Upper lobe of left lung (tissue), 6 donors: ENCODE measurements around the gene RBBP8NL. TPM values are rescaled to one million over a fixed set of nuclear protein-coding genes. Genes with fewer than 3 reads are reported as not detected.
A peak's percentile ranks its signal among the peaks of the same experiment; 100 is the strongest.

Source experiments
- ATAC-seq, 2 donors: fragments of 200-7000 bp; cut with Tn5 transposase; one replicate each; pipeline ENCODE4 v1.9.1; 2022; ENCODE audit warnings: mild to moderate bottlenecking in 2 of 2, moderate library complexity in 2 of 2; ENCODE audit not compliant: low FRiP score in 2 of 2
- DNase-seq, 2 donors: peaks; one replicate each; pipeline ENCODE4 v3.0.0-alpha.2; 2019 to 2020
- H3K27ac ChIP-seq, 4 donors: fragments of 200-600 bp; sonication (generic); one replicate each; pipeline ENCODE4 v1.5.1; 2016 to 2019
- H3K27me3 ChIP-seq, 4 donors: fragments of 200-600 bp; sonication (generic); one replicate each; pipeline ENCODE4 v1.5.1; 2017 to 2019
- H3K36me3 ChIP-seq, 4 donors: fragments of 200-600 bp; sonication (generic); one replicate each; pipeline ENCODE4 v1.5.1; 2016 to 2019
- H3K4me1 ChIP-seq, 4 donors: fragments of 200-600 bp; sonication (generic); one replicate each; pipeline ENCODE4 v1.5.1; 2018 to 2019
- H3K4me3 ChIP-seq, 4 donors: fragments of 200-600 bp; sonication (generic); one replicate each; pipeline ENCODE4 v1.5.1; 2017 to 2019; ENCODE audit warnings: mild to moderate bottlenecking in 2 of 4, moderate library complexity in 1 of 4
- H3K9me3 ChIP-seq, 4 donors: fragments of 200-600 bp; sonication (generic); one replicate each; pipeline ENCODE4 v1.5.1; 2018 to 2019
- CTCF ChIP-seq, 6 experiments: fragments of 450-650 bp in 4 of 6; fragments of 200-600 bp in 2 of 6; sonication (generic) in 2 of 6; IDR thresholded peaks; one replicate each; pipeline ENCODE4 v1.5.1; 2016 to 2019; ENCODE audit warnings: antibody characterized with exemption in 6 of 6
- EP300 ChIP-seq, 4 donors: sonication (generic); formaldehyde crosslinking; IDR thresholded peaks; one replicate each; pipeline ENCODE4 v1.5.1; 2017; ENCODE audit warnings: antibody characterized with exemption in 4 of 4, control low read depth in 2 of 4
- POLR2A ChIP-seq, 4 donors: fragments of 450-650 bp; IDR thresholded peaks; one replicate each; pipeline ENCODE4 v1.5.1; 2016 to 2017; ENCODE audit warnings: antibody characterized with exemption in 4 of 4, mild to moderate bottlenecking in 2 of 4
- POLR2AphosphoS5 ChIP-seq, 2 donors: sonication (generic); formaldehyde crosslinking; IDR thresholded peaks; one replicate each; pipeline ENCODE4 v1.5.1; 2017; ENCODE audit warnings: antibody characterized with exemption in 2 of 2
- WGBS, 2 donors: methylation state at CpG; one replicate each; pipeline ENCODE4 v1.1.5; 2017 to 2018; 5-methylcytosine and 5-hydroxymethylcytosine counted together
- total RNA-seq, 6 donors: library from RNA; depleted of rRNA in 4 of 6; stranded (reverse); fragments of >200 nt in 4 of 6; gene quantifications; one replicate each; pipeline versions ENCODE4 v1.1.0 to v1.2.1, GENCODE V29; 2016 to 2021
- donor health status: DM: no; HTN: no; CAD: no; lungs with moderate emphysema.
- donor health status: DM: no; HTN: yes; CAD: no; lungs with severe emphysema.

RBBP8NL gene
- total RNA-seq, 6 donors from 2014 or later, result 0.51 to 6.3 (median 1.9) TPM; not detected in 1

GRCh38 chr20:62444286-62444685, 16.9 kb upstream of the RBBP8NL start:
- ATAC-seq (no peak), DNase-seq (peak in 1 of 2 donors; percentile 21)
- no peak overlapping the region for H3K4me3 ChIP-seq
- H3K36me3 ChIP-seq, result no peaks in the 10 kb centered on the region
- TF ChIP-seq CTCF (IDR thresholded peaks at IDR 0.05), result no peak
- TF ChIP-seq EP300 (IDR thresholded peaks at IDR 0.05), result no peak
- no peak for TF ChIP-seq POLR2A (IDR thresholded peaks at IDR 0.05)
- no peak for TF ChIP-seq POLR2AphosphoS5 (IDR thresholded peaks at IDR 0.05)
- H3K27ac ChIP-seq, result no peak overlapping the region
- WGBS, 2 donors, result 93 to 97% methylated on average over 6 of the region's 6 CpGs
- no peaks in the 10 kb centered on the region for H3K4me1 ChIP-seq
- H3K27me3 ChIP-seq, result peaks cover 0 to 7% (median 0%) of the 10 kb centered on the region in 4 donors
- H3K9me3 ChIP-seq, result no peaks in the 10 kb centered on the region

- peaks cover 0 to 7% (median 0%) of the 10 kb centered on the region in 4 donors for H3K27me3 ChIP-seq
- H3K36me3 ChIP-seq, result no peaks in the 10 kb centered on the region
- TF ChIP-seq POLR2AphosphoS5 (IDR thresholded peaks at IDR 0.05), result no peak
- TF ChIP-seq EP300 (IDR thresholded peaks at IDR 0.05), result no peak
- no peak for TF ChIP-seq POLR2A (IDR thresholded peaks at IDR 0.05)
- no peak for TF ChIP-seq CTCF (IDR thresholded peaks at IDR 0.05)
- H3K4me3 ChIP-seq, result no peak overlapping the region
- ATAC-seq, result no peak
- no peak overlapping the region for H3K27ac ChIP-seq
- DNase-seq, result peak in 1 of 2 donors; percentile 61
- 78 to 89% methylated on average over 3 to 16 of the region's 16 CpGs for WGBS, 2 donors
- H3K4me1 ChIP-seq, result no peaks in the 10 kb centered on the region
- no peaks in the 10 kb centered on the region for H3K9me3 ChIP-seq
Observed at GRCh38 chr20:62441987-62442539, 14.7 kb upstream of the RBBP8NL start.

GRCh38 chr20:62439218-62439617, 11.9 kb upstream of the RBBP8NL start:
- Histone ChIP-seq H3K27ac (no peak overlapping the region), H3K4me3 (no peak overlapping the region), H3K36me3 (no peaks in the 10 kb centered on the region), H3K4me1 (no peaks in the 10 kb centered on the region), H3K9me3 (no peaks in the 10 kb centered on the region), H3K27me3 (no peaks in the 10 kb centered on the region)
- ATAC-seq (no peak), DNase-seq (no peak)
- 63 to 72% methylated on average over 5 of the region's 5 CpGs for WGBS, 2 donors
- TF ChIP-seq POLR2A (IDR thresholded peaks at IDR 0.05) (no peak), EP300 (IDR thresholded peaks at IDR 0.05) (no peak), POLR2AphosphoS5 (IDR thresholded peaks at IDR 0.05) (no peak), CTCF (IDR thresholded peaks at IDR 0.05) (no peak)

- Histone ChIP-seq H3K4me1 (no peaks in the 10 kb centered on the region), H3K4me3 (no peak overlapping the region), H3K27ac (no peak overlapping the region), H3K9me3 (no peaks in the 10 kb centered on the region), H3K27me3 (no peaks in the 10 kb centered on the region), H3K36me3 (no peaks in the 10 kb centered on the region)
- DNase-seq (peak in 1 of 2 donors; percentile 81), ATAC-seq (no peak)
- 76 to 78% methylated on average over 12 to 21 of the region's 24 CpGs for WGBS, 2 donors
- TF ChIP-seq EP300 (IDR thresholded peaks at IDR 0.05) (no peak), POLR2A (IDR thresholded peaks at IDR 0.05) (no peak), POLR2AphosphoS5 (IDR thresholded peaks at IDR 0.05) (no peak)
Observed at GRCh38 chr20:62437927-62438326, 10.6 kb upstream of the RBBP8NL start.

GRCh38 chr20:62437496-62437895, 10.2 kb upstream of the RBBP8NL start:
- Histone ChIP-seq H3K4me3 (no peak overlapping the region), H3K27me3 (no peaks in the 10 kb centered on the region), H3K9me3 (no peaks in the 10 kb centered on the region), H3K36me3 (no peaks in the 10 kb centered on the region), H3K27ac (no peak overlapping the region), H3K4me1 (no peaks in the 10 kb centered on the region)
- ATAC-seq (no peak), DNase-seq (peak in 1 of 2 donors; percentile 43)
- WGBS, 2 donors, result 52 to 59% methylated on average over 10 to 12 of the region's 12 CpGs
- TF ChIP-seq CTCF (IDR thresholded peaks at IDR 0.05) (no peak), POLR2AphosphoS5 (IDR thresholded peaks at IDR 0.05) (no peak), EP300 (IDR thresholded peaks at IDR 0.05) (no peak), POLR2A (IDR thresholded peaks at IDR 0.05) (no peak)
